ENCODE measurements around the gene GYPA.
"Not testable (repeated sequence)": the region's sequence is repeated elsewhere in the genome, so short reads cannot be mapped to it uniquely, and the experiment has no call there.

Gene GYPA

DNA sequence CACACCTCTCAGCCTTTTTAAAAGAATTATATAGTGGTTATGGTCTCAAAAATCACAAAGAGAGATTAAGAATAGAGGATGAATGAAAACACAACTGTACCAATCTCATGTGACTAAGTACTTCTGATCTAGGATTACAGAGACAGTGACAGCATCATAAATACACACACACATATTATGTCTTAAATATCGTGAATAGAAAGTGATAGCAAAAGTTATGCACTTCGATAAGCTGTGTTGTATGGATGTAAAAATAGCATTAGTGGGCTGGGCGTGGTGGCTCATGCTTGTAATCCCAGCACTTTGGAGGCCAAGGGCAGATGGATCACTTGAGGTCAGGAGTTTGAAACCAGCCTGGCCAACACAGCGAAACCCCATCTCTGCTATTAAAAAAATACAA, 25.0 kb downstream of the GYPA start:
- H3K4me3 ChIP-seq (replicated peaks; ENCODE audit: low read depth, low read length): no peak overlapping the region
- TF ChIP-seq, protein P1, sequence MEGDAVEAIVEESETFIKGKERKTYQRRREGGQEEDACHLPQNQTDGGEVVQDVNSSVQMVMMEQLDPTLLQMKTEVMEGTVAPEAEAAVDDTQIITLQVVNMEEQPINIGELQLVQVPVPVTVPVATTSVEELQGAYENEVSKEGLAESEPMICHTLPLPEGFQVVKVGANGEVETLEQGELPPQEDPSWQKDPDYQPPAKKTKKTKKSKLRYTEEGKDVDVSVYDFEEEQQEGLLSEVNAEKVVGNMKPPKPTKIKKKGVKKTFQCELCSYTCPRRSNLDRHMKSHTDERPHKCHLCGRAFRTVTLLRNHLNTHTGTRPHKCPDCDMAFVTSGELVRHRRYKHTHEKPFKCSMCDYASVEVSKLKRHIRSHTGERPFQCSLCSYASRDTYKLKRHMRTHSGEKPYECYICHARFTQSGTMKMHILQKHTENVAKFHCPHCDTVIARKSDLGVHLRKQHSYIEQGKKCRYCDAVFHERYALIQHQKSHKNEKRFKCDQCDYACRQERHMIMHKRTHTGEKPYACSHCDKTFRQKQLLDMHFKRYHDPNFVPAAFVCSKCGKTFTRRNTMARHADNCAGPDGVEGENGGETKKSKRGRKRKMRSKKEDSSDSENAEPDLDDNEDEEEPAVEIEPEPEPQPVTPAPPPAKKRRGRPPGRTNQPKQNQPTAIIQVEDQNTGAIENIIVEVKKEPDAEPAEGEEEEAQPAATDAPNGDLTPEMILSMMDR (IDR thresholded peaks at IDR 0.05; ENCODE audit: low read length, missing control alignments): no peak
- no peak for DNase-seq (ENCODE audit: low read depth)

DNA sequence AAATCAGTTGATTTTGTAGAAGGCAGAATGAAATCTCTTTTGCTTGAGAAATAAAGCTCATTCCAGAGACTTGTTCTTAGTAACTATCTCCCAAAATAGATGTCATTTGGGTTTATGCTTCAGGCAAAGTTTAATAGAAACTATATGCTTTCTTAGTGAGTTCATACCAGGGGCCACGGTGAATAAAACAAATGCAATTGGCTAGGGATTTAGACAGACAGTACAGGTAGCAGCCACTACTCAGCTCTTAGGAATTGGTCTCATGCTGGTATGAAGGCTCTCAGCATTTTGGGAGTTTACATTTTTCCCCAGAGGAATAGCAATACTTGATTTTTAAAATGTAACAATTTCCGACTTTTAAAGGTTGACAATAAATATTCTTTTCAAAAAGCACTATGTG, 27.0 kb downstream of the GYPA start:
- DNase-seq (ENCODE audit: low read depth): no peak
- no peak overlapping the region for H3K4me3 ChIP-seq (replicated peaks; ENCODE audit: low read depth, low read length)
- TF ChIP-seq, protein P1 (IDR thresholded peaks at IDR 0.05; ENCODE audit: low read length, missing control alignments): no peak

DNA sequence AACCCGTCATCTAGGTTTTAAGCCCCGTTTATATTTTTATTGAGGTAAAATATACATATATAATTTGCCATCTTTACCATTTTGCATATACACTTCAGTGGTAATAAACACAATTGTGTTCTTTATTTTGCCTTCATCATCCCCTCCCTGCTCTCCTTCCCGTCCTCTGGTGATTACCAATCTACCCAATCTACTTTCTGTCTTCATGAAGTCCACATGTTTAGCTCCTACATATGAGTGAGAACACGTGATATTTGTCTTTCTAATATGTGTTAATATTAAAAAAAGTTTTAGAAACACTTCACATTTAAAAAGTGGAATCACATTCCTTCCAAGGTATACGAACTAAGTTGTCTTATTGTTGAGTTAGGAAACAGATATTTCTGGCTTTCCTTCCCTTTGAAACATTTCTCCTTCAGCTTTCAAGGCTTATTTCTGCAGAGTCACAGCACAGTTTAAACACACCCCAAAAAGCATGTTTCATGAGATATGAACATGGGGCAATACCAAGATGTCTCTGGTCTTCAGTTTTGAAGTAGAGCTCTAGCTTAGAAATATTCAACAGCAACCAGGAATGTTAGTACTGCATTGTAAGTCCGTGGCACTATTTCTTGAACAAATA, 35.9 kb downstream of the GYPA start:
- DNase-seq (ENCODE audit: low read depth): no peak
- TF ChIP-seq, protein P1 (IDR thresholded peaks at IDR 0.05; ENCODE audit: low read length, missing control alignments): no peak
- no peak overlapping the region for H3K4me3 ChIP-seq (replicated peaks; ENCODE audit: low read depth, low read length)

DNA sequence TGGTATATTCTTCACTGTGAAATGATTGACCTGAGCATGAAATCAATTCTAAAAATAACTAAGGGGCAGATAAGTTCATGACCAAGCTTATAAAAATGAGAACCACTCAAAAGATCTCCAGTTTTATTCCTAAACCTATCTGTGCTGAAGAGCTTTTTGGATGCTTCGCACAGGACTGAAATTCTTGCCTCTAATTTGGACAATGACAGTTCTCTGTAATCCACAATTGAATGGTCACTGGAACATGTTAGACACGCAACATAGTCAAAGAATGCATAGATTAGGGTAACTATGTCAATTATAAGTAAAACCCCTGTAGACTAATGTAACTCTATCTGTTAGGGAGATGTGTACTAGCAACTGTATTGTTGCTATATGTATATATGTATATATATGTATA, 42.7 kb downstream of the GYPA start:
- H3K4me3 ChIP-seq (replicated peaks; ENCODE audit: low read depth, low read length); DNase-seq (ENCODE audit: low read depth): not testable (repeated sequence)

DNA sequence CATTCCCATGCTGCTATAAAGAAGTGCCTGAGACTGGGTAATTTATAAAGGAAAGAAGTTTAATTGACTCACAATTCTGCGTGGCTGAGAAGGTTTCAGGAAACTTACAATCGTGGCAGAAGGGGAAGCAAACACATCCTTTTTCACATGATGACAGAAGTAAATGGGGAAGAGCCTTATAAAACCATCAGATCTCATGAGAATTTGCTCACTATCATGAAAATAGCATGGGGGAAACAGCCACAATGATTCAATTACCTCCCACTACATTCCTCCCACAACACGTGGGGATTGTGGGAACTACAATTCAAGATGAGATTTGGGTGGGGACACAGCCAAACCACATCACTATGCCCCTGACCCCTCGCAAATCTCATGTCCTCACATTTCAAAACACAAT, 46.5 kb downstream of the GYPA start:
- not testable (repeated sequence) for DNase-seq (ENCODE audit: low read depth); H3K4me3 ChIP-seq (replicated peaks; ENCODE audit: low read depth, low read length)

DNA sequence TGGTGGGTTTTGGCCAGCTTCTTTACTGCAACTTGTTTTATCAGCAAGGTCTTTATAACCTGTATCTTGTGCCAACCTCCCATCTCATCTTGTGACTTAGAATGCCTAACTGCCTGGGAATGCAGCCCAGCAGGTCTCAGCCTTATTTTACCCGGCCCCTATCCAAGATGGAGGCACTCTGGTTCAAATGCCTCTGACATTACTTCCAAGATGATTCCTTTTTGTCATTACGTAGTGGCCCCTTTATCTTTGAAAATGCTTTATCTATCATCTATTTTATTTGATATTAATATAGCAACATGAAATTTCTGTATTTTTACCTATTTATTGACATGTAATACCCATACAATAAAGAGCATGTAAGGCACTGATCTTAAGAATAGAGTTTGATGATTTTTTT, 49.3 kb downstream of the GYPA start:
- not testable (repeated sequence) for DNase-seq (ENCODE audit: low read depth); H3K4me3 ChIP-seq (replicated peaks; ENCODE audit: low read depth, low read length)

DNA sequence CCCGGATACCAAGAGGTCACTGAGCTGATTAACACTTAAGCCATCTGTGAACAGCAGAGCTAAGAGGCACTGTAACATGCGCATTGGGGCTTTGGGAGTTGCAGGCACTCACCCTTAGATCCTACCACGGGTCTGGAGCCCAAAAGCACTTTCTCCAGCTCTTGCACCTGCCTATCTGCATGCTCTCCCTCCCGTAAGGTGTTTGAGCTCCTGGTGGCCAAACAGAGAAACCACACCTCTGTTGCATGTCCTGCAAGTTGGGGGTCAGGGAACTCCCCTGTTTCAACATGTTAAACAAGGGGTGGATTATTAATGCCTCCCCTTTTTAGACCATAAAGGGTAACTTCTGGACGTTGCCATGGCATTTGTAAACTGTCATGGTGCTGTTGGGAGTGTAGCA, 49.8 kb downstream of the GYPA start:
- no peak for DNase-seq (ENCODE audit: low read depth)

DNA sequence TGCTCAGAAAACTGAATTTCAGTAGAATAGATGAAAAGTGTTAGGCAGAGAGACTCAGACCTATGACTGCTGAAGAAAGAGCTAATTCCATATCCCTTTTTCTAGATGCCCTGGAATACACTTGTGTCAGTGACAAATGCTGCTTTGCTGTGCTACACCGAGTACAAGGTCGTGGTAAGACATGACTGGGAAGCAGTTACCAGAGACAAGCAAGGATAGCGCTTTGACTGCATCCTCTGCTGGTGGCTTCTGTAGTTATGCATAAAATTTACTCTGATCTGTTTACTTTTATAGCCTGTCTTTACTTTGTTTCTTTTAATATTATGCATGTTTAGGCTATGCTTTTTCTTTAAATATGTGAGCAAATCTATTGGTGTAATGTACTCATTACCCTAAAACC, 58.5 kb downstream of the GYPA start:
- DNase-seq (ENCODE audit: low read depth); H3K4me3 ChIP-seq (replicated peaks; ENCODE audit: low read depth, low read length): not testable (repeated sequence)

More for the DNA sequence above, 49.8 kb downstream of the GYPA start:
- no peak overlapping the region for H3K4me3 ChIP-seq (replicated peaks; ENCODE audit: low read depth, low read length)
- TF ChIP-seq, protein P1 (IDR thresholded peaks at IDR 0.05; ENCODE audit: low read length, missing control alignments): no peak

DNA sequence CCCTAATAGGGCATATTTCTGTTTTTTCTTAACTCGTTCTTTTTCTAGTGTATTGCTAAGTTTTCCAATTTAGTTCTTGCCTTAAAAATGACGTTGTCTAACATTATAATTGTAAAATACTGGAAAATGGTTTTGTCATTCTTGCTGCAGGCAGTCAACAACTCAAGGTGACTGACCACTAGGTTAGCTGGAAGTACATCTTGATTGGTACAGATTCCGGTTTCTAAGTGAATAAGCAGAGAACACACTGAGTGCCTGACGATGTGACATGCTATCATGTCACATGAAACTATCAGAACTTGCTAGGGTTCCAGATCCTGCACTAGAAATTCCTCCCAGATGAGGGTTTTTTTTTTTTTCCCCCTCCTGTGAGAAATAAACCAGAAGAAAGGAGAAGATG, 60.4 kb downstream of the GYPA start:
- DNase-seq (ENCODE audit: low read depth); H3K4me3 ChIP-seq (replicated peaks; ENCODE audit: low read depth, low read length): not testable (repeated sequence)

DNA sequence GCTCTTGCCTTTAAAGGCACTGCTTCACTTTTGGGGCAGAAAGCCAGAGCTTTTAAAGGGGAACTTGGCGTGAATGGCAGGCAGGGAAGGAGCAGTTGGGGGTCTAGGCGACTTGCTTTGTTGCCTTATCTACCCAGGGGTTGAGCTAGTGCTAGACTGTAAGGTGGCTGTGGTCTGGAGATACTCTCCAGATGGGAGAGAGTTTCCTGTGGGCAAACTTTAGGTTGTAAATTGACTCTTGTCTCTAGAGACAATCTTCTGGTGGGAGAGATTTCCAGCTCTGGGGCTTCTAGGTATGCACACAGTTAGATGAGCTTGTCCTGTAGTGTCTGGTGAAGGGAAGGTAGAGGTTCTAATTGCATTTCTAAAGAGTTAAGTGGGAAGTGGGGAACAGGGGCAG, 61.8 kb downstream of the GYPA start:
- DNase-seq (ENCODE audit: low read depth); H3K4me3 ChIP-seq (replicated peaks; ENCODE audit: low read depth, low read length): not testable (repeated sequence)

DNA sequence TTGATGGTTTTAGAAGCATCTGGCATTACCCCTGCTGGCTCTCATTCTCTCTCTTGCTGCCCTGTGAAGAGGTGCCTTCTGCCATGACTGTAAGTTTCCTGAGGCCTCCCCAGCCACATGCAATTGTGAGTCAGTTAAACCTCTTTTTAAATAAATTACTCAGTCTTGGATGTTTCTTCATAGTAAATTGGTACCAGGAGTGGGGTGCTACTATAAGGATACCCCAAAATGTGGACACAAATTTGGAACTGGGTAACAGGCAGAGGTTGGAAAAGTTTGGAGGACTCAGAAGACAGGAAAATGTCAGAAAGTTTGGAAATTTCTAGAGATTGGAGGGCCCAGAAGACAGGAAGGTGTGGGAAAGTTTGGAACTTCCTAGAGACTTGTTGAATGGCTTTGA, 79.0 kb downstream of the GYPA start:
- not testable (repeated sequence) for DNase-seq (ENCODE audit: low read depth); H3K4me3 ChIP-seq (replicated peaks; ENCODE audit: low read depth, low read length)

DNA sequence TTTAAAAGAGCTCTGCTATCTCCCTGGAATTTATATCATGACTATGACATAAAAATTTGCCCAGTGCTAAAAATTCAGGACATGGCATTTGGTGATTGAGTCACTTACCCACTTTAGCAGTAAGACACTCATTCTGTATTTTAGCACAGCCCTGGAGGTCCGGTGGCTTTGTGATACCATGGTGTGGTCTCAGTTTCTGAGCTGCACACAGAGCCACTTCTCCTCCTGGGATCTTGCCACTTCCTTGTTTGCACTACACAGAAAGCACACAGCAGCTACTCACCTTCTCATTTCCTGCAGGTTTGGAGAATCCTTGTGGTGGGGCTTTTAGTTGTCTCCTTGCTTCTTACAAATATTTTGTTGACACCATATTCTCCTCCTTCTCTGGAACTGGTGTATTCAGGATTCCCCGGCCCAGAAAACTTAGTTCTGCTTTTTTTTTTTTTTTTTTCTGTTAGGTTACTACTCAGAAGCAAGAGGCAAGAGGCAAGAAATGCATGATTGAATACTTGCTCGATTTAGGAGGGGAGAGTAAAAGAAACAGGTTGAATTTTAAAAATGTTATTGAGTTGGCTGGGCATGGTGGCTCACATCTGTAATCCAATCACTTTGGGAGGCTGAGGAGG, 80.2 kb downstream of the GYPA start:
- not testable (repeated sequence) for H3K4me3 ChIP-seq (replicated peaks; ENCODE audit: low read depth, low read length)

More for the DNA sequence above, 80.2 kb downstream of the GYPA start:
- DNase-seq (ENCODE audit: low read depth): not testable (repeated sequence)

Measured in fibroblast of pulmonary artery (primary cell).